Mammary epithelial cell (primary cell): ENCODE measurements around the gene VWA8.

ENCODE experiments used
- CTCF ChIP-seq, 2 donors: IDR thresholded peaks in 1 of 2; conservative IDR thresholded peaks in 1 of 2; 2 replicates each; pipeline ENCODE4 v1.5.1; 2011 to 2012; ENCODE audit warnings: inconsistent platforms in 2 of 2, low read length in 2 of 2, mild to moderate bottlenecking in 2 of 2, control low read depth in 1 of 2, low read depth in 1 of 2; ENCODE audit not compliant: insufficient read depth in 1 of 2; ENCODE audit errors: extremely low read depth in 1 of 2
- EZH2 ChIP-seq: IDR thresholded peaks from 2 replicates; pipeline ENCODE4 v1.6.1; 2012; ENCODE audit warnings: low read length, inconsistent platforms, borderline replicate concordance

- TF ChIP-seq CTCF (conservative IDR thresholded peaks at IDR 0.05 in 1 of 2, IDR thresholded peaks at IDR 0.05 in 1 of 2; ENCODE audit: extremely low read depth in 1 of 2, insufficient read depth in 1 of 2, low read depth in 1 of 2, low read length in 2 of 2) (no peak), EZH2 (no peak)
Observed at GRCh38 chr13:41995336-41995735, 34.4 kb upstream of the VWA8 start.
